ENCODE results near the gene ASPN.

ASPN gene

DNA sequence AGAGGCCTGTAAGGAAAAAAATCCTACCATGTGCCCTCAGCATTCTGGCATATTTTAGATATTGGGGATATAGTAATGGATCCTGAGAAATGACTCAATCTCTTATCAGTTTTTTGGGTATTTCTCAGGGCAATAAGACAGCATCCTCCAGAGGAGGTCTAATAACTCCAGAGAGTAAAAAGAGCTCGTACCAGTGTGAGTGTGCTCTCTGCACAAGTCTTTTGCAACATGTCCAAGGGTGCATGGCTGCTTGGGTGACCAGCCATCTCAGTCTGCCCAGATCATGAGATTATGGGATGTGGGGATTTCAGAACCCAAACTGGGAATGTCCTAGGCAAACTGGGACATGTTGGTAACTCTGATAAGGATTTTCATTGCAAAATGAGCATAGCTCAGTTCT lies 15.3 kb downstream of the ASPN start:
- CTCF ChIA-PET: interaction anchor here (0.6 to 1.5 kb wide), 3 partner anchors 10 to 24 kb away, joined by 3 to 4 read pairs (median 3); no protein-coding TSS in a partner anchor
- no peaks in the 10 kb centered on the region for H3K4me1 ChIP-seq (ENCODE audit: control insufficient read depth, insufficient read depth, low read length)
- H3K36me3 ChIP-seq (ENCODE audit: control insufficient read depth in 2 of 2, insufficient read depth in 1 of 2, low read length in 2 of 2): no peaks in the 10 kb centered on the region
- H3K9me3 ChIP-seq (ENCODE audit: control insufficient read depth, insufficient read depth, low read depth, low read length): no peaks in the 10 kb centered on the region
- H3K4me3 ChIP-seq (ENCODE audit: low read depth, low read length): no peak overlapping the region
- POLR2A ChIA-PET: no interaction called here
- no peak overlapping the region for H3K27ac ChIP-seq (ENCODE audit: extremely low read depth, low read depth, low read length)
- TF ChIP-seq KLF7 (tag by site-specific recombination; IDR thresholded peaks at IDR 0.05; ENCODE audit: borderline replicate concordance) (no peak), KLF10 (tag by site-specific recombination; IDR thresholded peaks at IDR 0.05) (no peak), ZNF394 (tag by site-specific recombination; IDR thresholded peaks at IDR 0.05; ENCODE audit: borderline replicate concordance) (no peak), GLIS1 (tag by site-specific recombination; IDR thresholded peaks at IDR 0.05) (no peak), KLF1 (tag by site-specific recombination; IDR thresholded peaks at IDR 0.05) (no peak), TRIM28 (IDR thresholded peaks at IDR 0.05; ENCODE audit: borderline replicate concordance, low read length) (no peak), ZNF169 (tag by site-specific recombination; IDR thresholded peaks at IDR 0.05) (no peak), ZNF354C (tag by site-specific recombination; IDR thresholded peaks at IDR 0.05; ENCODE audit: borderline replicate concordance, low read depth) (no peak), SP3 (tag by site-specific recombination; IDR thresholded peaks at IDR 0.05) (no peak), ZNF549 (tag by site-specific recombination; IDR thresholded peaks at IDR 0.05) (no peak), HOXC10 (CRISPR knock-in tag; IDR thresholded peaks at IDR 0.05) (no peak), ZNF560 (tag by site-specific recombination; IDR thresholded peaks at IDR 0.05; ENCODE audit: borderline replicate concordance) (no peak), MZF1 (tag by site-specific recombination; IDR thresholded peaks at IDR 0.05; ENCODE audit: borderline replicate concordance) (no peak), ZNF266 (tag by site-specific recombination; IDR thresholded peaks at IDR 0.05; ENCODE audit: low read depth) (no peak), EGR2 (tag by site-specific recombination; IDR thresholded peaks at IDR 0.05; ENCODE audit: low read depth) (no peak), ZNF202 (tag by site-specific recombination; IDR thresholded peaks at IDR 0.05; ENCODE audit: borderline replicate concordance) (no peak), ZNF302 (tag by site-specific recombination; IDR thresholded peaks at IDR 0.05; ENCODE audit: low read depth) (no peak), ZNF133 (tag by site-specific recombination; IDR thresholded peaks at IDR 0.05) (no peak), ZNF146 (tag by site-specific recombination; IDR thresholded peaks at IDR 0.05) (no peak)
- TF ChIP-seq, protein P1, sequence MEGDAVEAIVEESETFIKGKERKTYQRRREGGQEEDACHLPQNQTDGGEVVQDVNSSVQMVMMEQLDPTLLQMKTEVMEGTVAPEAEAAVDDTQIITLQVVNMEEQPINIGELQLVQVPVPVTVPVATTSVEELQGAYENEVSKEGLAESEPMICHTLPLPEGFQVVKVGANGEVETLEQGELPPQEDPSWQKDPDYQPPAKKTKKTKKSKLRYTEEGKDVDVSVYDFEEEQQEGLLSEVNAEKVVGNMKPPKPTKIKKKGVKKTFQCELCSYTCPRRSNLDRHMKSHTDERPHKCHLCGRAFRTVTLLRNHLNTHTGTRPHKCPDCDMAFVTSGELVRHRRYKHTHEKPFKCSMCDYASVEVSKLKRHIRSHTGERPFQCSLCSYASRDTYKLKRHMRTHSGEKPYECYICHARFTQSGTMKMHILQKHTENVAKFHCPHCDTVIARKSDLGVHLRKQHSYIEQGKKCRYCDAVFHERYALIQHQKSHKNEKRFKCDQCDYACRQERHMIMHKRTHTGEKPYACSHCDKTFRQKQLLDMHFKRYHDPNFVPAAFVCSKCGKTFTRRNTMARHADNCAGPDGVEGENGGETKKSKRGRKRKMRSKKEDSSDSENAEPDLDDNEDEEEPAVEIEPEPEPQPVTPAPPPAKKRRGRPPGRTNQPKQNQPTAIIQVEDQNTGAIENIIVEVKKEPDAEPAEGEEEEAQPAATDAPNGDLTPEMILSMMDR (tag by site-specific recombination; IDR thresholded peaks at IDR 0.05): no peak

DNA sequence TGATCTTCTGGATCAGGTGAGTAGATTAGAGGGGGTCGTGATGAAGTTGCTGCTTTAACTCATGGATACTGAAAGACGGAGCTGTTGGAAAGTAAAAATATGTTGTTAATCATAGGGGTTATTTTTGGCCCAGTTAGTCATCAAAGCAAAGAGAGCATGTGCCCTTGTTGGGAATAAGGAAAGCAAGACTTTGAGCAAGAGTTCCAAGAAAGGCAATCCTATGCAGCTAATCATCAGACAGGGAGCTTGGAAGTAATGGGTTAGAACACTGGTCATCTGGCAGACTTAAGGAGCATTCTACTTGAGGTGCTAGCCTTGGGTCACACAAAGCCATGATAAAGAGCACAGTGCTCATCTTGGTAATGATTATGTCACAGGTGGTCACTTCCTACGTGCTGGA lies 18.3 kb downstream of the ASPN start:
- POLR2A ChIA-PET: no interaction called here
- TF ChIP-seq ZNF148 (tag by site-specific recombination; IDR thresholded peaks at IDR 0.05; ENCODE audit: borderline replicate concordance) (no peak), TCF7L2 (IDR thresholded peaks at IDR 0.05; ENCODE audit: borderline replicate concordance, low read depth, low read length) (no peak), ZNF548 (tag by site-specific recombination; IDR thresholded peaks at IDR 0.05) (no peak), ZNF16 (tag by site-specific recombination; IDR thresholded peaks at IDR 0.05; ENCODE audit: low read depth) (no peak), ZNF629 (tag by site-specific recombination; IDR thresholded peaks at IDR 0.05) (no peak), ZNF600 (tag by site-specific recombination; IDR thresholded peaks at IDR 0.05) (no peak), ZNF341 (tag by site-specific recombination; IDR thresholded peaks at IDR 0.05; ENCODE audit: low read depth) (no peak), ZNF214 (tag by site-specific recombination; IDR thresholded peaks at IDR 0.05; ENCODE audit: borderline replicate concordance) (no peak), ZNF639 (tag by site-specific recombination; IDR thresholded peaks at IDR 0.05) (no peak), ZNF626 (tag by site-specific recombination; IDR thresholded peaks at IDR 0.05) (no peak), ZNF311 (tag by site-specific recombination; IDR thresholded peaks at IDR 0.05; ENCODE audit: borderline replicate concordance) (no peak), ZNF677 (tag by site-specific recombination; IDR thresholded peaks at IDR 0.05) (no peak)

More for the DNA sequence above, 18.3 kb downstream of the ASPN start:
- H3K4me1 ChIP-seq (ENCODE audit: control insufficient read depth, insufficient read depth, low read length): no peaks in the 10 kb centered on the region
- H3K4me3 ChIP-seq (ENCODE audit: low read depth, low read length): no peak overlapping the region
- no peaks in the 10 kb centered on the region for H3K9me3 ChIP-seq (ENCODE audit: control insufficient read depth, insufficient read depth, low read depth, low read length)
- H3K36me3 ChIP-seq (ENCODE audit: control insufficient read depth in 2 of 2, insufficient read depth in 1 of 2, low read length in 2 of 2): no peaks in the 10 kb centered on the region
- CTCF ChIA-PET: interaction anchor here (0.6 to 0.8 kb wide), 2 partner anchors 8 to 509 kb away, joined by 3 to 6 read pairs; no protein-coding TSS in a partner anchor
- no peak overlapping the region for H3K27ac ChIP-seq (ENCODE audit: extremely low read depth, low read depth, low read length)
